ENCODE measurements around the gene PNPT1. TPM values are rescaled to one million over a fixed set of nuclear protein-coding genes. Genes with fewer than 3 reads are reported as not detected.
A peak's percentile ranks its signal among the peaks of the same experiment; 100 is the strongest.

Gene PNPT1
- total and polyA plus RNA-seq, 2 of the 13 experiments (the other 11 are each of a cell fraction or from before 2014, with no cell fraction given) = 23.4 to 61.0 TPM

GRCh38 chr2:55618025-55618274 is 75.7 kb downstream of the PNPT1 start:
- H3K36me3 ChIP-seq (replicated peaks in 1 of 2; ENCODE audit: control insufficient read depth in 1 of 2, insufficient read depth in 2 of 2, low read length in 2 of 2) = peaks cover 0 to 24% of the 10 kb centered on the region in 2 experiments; a peak in 4 of 5 replicates
- no peaks in the 10 kb centered on the region for H3K9me3 ChIP-seq (ENCODE audit: low read length)
- peak overlapping the region; percentile 68 to 99 (median 90) for H3K4me3 ChIP-seq (replicated peaks in 1 of 3; ENCODE audit: insufficient read depth in 1 of 3, low read depth in 2 of 3, low read length in 3 of 3)
- peak overlapping the region; percentile 98 for H3K4me2 ChIP-seq (ENCODE audit: low read depth, low read length)
- ATAC-seq (no peak), DNase-seq (ENCODE audit: low spot score) (no peak), FAIRE-seq (no peak)
- CTCF ChIA-PET (ENCODE audit: low intra/inter-chr PET ratio, low total read pairs) = no interaction called here
- no peak overlapping the region for H2AFZ ChIP-seq (ENCODE audit: low read length)
- H3K9ac ChIP-seq (ENCODE audit: insufficient read depth, low read depth, low read length) = peak overlapping the region; percentile 99
- peaks cover 42% of the 10 kb centered on the region for H3K4me1 ChIP-seq (ENCODE audit: insufficient read depth, low read length)
- intact Hi-C loops (cut with micrococcal nuclease; ENCODE audit: unreplicated experiment) (loop anchor here (5.0 kb wide), 1 partner anchor 201 kb away; the partner anchor contains the start of gene CCDC88A), in situ Hi-C loops (cut with HindIII; ENCODE audit: extremely low pct_ligation_motif_present, low pct_unique_long_range_greater_than_20kb) (no loop called here)
- POLR2A ChIA-PET = interaction anchor here (0.6 to 2.8 kb wide), 9 partner anchors 8 to 568 kb away, joined by 3 to 20 read pairs (median 5); partner anchors contain the start of genes CFAP36 and RTN4
- BruUV-seq (replicated peaks) = no TSS peak
- H3K27me3 ChIP-seq (ENCODE audit: control insufficient read depth in 1 of 2, insufficient read depth in 2 of 2, low read length in 2 of 2) = peaks cover 0 to 5% of the 10 kb centered on the region in 2 experiments; a peak in 1 of 5 replicates
- 1% methylated on average over 10 of the region's 10 CpGs for WGBS (ENCODE audit: low lambda C conversion rate)
- peak overlapping the region; percentile 95 for H3K27ac ChIP-seq (ENCODE audit: extremely low read length, insufficient read depth, low read length)
- H3K79me2 ChIP-seq (ENCODE audit: insufficient read depth, low read length) = peaks cover 85% of the 10 kb centered on the region
- H4K20me1 ChIP-seq (ENCODE audit: insufficient read depth, low read length) = peaks cover 31% of the 10 kb centered on the region
- TF ChIP-seq MXD1 (CRISPR knock-in tag; IDR thresholded peaks at IDR 0.05) = no peak
- no peak for TF ChIP-seq ZNF768 (CRISPR knock-in tag; IDR thresholded peaks at IDR 0.05)
- TF ChIP-seq NFIC (IDR thresholded peaks at IDR 0.05; ENCODE audit: low read length) = peak; percentile 59; the same call in 1 of the 2 replicates
- peak; percentile 3; the same call in 1 of the 2 replicates for TF ChIP-seq RBFOX2 (IDR thresholded peaks at IDR 0.05; ENCODE audit: low read depth, low read length)
- TF ChIP-seq BRF2 (CRISPR knock-in tag; IDR thresholded peaks at IDR 0.05) = peak; percentile 7; the same call in 1 of the 2 replicates
- 0 out of 2 replicates have a peak, but pooled peaks have one; percentile 12 for TF ChIP-seq ZNF34 (CRISPR knock-in tag; IDR thresholded peaks at IDR 0.05; ENCODE audit: borderline replicate concordance)
- TF ChIP-seq BRCA1 (CRISPR knock-in tag; IDR thresholded peaks at IDR 0.05) = no peak
- peak; percentile 23 for TF ChIP-seq ZEB1 (IDR thresholded peaks at IDR 0.05; ENCODE audit: insufficient replicate concordance, low read depth)
- no peak; the same call in 1 of the 2 replicates for TF ChIP-seq ZNF576 (CRISPR knock-in tag; IDR thresholded peaks at IDR 0.05)
- peak; percentile 36 for TF ChIP-seq ASH2L (IDR thresholded peaks at IDR 0.05; ENCODE audit: insufficient read length, low read depth, low read length)
- no peak for TF ChIP-seq ZNF660 (CRISPR knock-in tag; IDR thresholded peaks at IDR 0.05; ENCODE audit: borderline replicate concordance, low read depth)
- TF ChIP-seq NR2F2 (IDR thresholded peaks at IDR 0.05; ENCODE audit: borderline replicate concordance, low read depth) = peak; percentile 63; the same call in 1 of the 2 replicates
- no peak for TF ChIP-seq ZSCAN9 (CRISPR knock-in tag; IDR thresholded peaks at IDR 0.05; ENCODE audit: borderline replicate concordance)
- peak; percentile 65; the same call in 1 of the 2 replicates for TF ChIP-seq CREM (IDR thresholded peaks at IDR 0.05)
- TF ChIP-seq CREM (CRISPR knock-in tag; IDR thresholded peaks at IDR 0.05) = no peak
- no peak for TF ChIP-seq NR2F1 (CRISPR knock-in tag; IDR thresholded peaks at IDR 0.05)
- TF ChIP-seq CREB1 (IDR thresholded peaks at IDR 0.05) = no peak
- TF ChIP-seq CREB1 (CRISPR knock-in tag; IDR thresholded peaks at IDR 0.05) = peak; percentile 61
- TF ChIP-seq RNF219 (CRISPR knock-in tag; IDR thresholded peaks at IDR 0.05) = no peak
- TF ChIP-seq ELF4 (CRISPR knock-in tag; IDR thresholded peaks at IDR 0.05; ENCODE audit: borderline replicate concordance) = peak; percentile 8; the same call in 1 of the 2 replicates
- TF ChIP-seq KDM5A (IDR thresholded peaks at IDR 0.05; ENCODE audit: borderline replicate concordance, low read length) = 0 out of 2 replicates have a peak, but pooled peaks have one; percentile 67
- 0 out of 2 replicates have a peak, but pooled peaks have one; percentile 10 for TF ChIP-seq CENPBD1 (CRISPR knock-in tag; IDR thresholded peaks at IDR 0.05; ENCODE audit: borderline replicate concordance, low read depth)
